GM19023 (cell line): ENCODE measurements around the gene PLEKHF1.
"Not testable (repeated sequence)": the region's sequence is repeated elsewhere in the genome, so short reads cannot be mapped to it uniquely, and the experiment has no call there.

ENCODE experiments used
- ATAC-seq: cut with Tn5 transposase; IDR thresholded peaks from one replicate; pipeline ENCODE4 v1.9.1; 2021; ENCODE audit warnings: mild to moderate bottlenecking, moderate library complexity; ENCODE audit not compliant: unreplicated experiment

PLEKHF1 gene

GRCh38 chr19:29663861-29664752, 1.2 kb upstream of the PLEKHF1 start:
- no peak for ATAC-seq

GRCh38 chr19:29664753-29665214, 477 bp upstream of the PLEKHF1 start:
- no peak for ATAC-seq

GRCh38 chr19:29665826-29666577, 741 bp downstream of the PLEKHF1 start:
- peak; percentile 1 for ATAC-seq

GRCh38 chr19:29666578-29667386, 1.5 kb downstream of the PLEKHF1 start:
- ATAC-seq = no peak

- ATAC-seq = no peak
Observed at GRCh38 chr19:29667387-29667783, 2.1 kb downstream of the PLEKHF1 start.

- no peak for ATAC-seq
Observed at GRCh38 chr19:29667901-29668341, 2.7 kb downstream of the PLEKHF1 start.

GRCh38 chr19:29668746-29669609, 3.7 kb downstream of the PLEKHF1 start:
- no peak for ATAC-seq

- ATAC-seq = no peak
Observed at GRCh38 chr19:29670255-29670654, 5.0 kb downstream of the PLEKHF1 start.

- not testable (repeated sequence) for ATAC-seq
Observed at GRCh38 chr19:29671026-29671392, 5.7 kb downstream of the PLEKHF1 start.

GRCh38 chr19:29671393-29672160, 6.3 kb downstream of the PLEKHF1 start:
- peak; percentile 67 for ATAC-seq

GRCh38 chr19:29672319-29672932, 7.2 kb downstream of the PLEKHF1 start:
- no peak for ATAC-seq

- no peak for ATAC-seq
Observed at GRCh38 chr19:29672933-29673336, 7.7 kb downstream of the PLEKHF1 start.

- no peak for ATAC-seq
Observed at GRCh38 chr19:29673451-29674371, 8.4 kb downstream of the PLEKHF1 start.

GRCh38 chr19:29674374-29675119, 9.3 kb downstream of the PLEKHF1 start:
- ATAC-seq = no peak

GRCh38 chr19:29675120-29675649, 9.9 kb downstream of the PLEKHF1 start:
- ATAC-seq = no peak

- no peak for ATAC-seq
Observed at GRCh38 chr19:29675650-29676186, 10.5 kb downstream of the PLEKHF1 start.

- no peak for ATAC-seq
Observed at GRCh38 chr19:29676586-29676985, 11.3 kb downstream of the PLEKHF1 start.
